CD4-positive, alpha-beta T cell treated with Interleukin-17A for 1 hour (primary cell): ENCODE measurements around the gene JMJD7.

ENCODE experiments used
- DNase-seq: peaks from one replicate; pipeline ENCODE4 v3.0.0-alpha.2; 2020

The JMJD7 gene

DNA sequence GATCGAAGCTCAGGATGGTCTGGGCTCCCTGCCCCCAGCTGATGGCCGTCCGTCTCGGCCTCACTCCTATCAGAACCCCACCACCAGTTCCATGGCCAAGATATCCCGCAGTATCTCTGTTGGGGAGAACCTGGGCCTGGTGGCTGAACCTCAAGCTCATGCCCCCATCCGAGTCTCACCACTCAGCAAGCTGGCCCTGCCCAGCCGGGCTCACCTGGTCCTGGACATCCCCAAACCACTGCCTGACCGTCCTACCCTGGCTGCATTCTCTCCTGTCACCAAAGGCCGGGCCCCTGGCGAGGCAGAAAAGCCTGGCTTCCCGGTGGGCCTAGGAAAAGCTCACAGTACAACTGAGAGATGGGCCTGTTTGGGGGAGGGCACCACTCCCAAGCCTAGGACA, 4.4 kb upstream of the JMJD7 start:
- DNase-seq = no peak

DNA sequence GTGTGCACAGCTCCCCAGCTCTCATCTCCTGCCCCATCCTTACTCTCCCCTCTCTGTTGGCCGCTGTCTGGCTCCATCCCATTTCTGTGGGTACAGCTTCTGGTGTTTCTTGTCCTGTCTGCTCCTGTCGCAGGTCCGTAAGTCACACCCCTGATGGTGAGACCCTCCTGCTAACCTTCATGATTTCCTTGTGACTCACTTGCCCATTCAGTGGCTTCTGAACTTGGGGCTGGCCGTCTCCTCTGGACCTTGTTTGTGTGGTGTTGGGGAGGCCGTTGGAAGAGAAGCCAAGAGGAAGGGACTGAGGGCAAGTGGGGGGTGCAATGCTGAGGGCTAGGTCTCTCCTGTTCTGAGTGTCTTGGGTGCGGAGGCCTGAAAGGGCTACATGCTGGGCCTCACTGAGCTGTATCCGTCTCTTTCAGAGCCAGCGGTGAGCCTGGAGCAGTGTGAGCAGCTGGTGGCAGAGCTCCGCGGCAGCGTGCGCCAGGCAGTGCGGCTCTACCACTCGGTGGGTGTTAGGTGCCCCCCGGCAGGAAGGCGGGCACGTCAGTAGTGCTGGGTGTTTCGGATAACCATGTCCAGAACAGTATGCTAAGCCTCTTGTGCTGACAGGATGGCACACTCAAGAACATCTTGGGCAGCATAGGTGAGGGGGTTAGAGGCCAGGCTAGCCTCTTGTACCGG, 3.7 kb upstream of the JMJD7 start:
- no peak for DNase-seq

DNA sequence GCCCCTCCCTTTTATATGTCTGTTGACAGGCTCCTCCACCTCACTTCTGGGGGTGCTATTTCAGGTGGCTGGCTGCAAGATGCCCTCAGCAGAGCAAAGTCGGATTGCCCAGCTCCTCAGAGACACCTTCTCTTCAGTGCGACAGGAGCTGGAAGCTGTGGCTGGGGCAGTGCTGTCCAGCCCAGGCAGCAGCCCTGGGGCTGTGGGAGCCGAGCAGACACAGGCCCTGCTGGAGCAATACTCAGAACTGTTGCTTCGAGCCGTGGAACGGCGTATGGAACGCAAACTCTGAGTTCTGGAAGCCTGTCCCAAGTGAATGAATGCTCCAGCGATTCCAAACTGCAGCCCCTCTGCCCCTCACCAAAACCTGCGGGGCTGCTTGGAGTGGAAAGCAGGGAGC, 2.7 kb upstream of the JMJD7 start:
- DNase-seq = no peak

DNA sequence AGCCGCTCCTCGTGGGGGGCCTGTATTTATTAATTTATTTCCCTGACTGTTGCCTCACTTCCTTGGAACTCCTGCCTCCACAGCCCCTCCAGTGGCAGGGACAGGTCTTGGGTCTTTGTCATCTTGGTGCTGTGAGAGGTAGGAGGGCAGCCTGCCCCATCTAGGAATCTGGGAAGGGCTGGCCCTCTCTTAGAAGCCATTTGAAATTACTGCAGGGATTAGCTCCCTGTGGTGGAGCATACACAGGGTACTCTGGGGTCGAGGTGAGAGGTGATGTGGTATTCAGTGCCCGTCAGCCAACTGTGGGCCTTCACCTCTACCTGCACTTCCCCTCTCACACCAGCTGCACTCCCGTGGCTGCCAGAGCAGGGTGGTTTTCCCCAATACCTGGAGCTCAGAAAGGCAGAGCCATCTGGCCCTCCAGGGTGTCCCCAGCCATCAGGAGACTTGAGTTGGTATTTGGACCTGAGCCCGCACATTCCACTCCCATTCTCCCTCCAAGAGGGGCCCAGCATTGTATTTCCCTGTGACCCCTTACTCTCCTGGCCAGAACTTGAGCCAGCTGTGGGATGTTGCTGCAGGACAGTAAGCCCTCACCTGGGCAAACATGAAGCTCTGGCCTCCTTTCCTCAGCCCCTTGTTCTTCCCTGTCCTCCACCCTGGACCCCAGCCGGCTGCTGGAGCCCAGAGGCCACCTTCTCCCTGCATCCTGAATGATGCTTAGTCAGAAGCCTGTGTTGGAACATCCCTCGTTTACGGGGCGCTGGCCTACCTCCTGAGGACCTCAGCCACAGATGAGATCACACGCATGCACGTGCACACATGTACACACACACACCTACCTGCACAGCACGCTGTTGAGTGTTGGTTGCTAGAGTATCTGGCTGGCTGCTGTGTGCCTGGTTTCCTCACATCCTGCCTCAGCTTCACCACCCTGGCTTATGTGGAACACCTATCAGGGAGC, 2.0 kb upstream of the JMJD7 start:
- DNase-seq = no peak

DNA sequence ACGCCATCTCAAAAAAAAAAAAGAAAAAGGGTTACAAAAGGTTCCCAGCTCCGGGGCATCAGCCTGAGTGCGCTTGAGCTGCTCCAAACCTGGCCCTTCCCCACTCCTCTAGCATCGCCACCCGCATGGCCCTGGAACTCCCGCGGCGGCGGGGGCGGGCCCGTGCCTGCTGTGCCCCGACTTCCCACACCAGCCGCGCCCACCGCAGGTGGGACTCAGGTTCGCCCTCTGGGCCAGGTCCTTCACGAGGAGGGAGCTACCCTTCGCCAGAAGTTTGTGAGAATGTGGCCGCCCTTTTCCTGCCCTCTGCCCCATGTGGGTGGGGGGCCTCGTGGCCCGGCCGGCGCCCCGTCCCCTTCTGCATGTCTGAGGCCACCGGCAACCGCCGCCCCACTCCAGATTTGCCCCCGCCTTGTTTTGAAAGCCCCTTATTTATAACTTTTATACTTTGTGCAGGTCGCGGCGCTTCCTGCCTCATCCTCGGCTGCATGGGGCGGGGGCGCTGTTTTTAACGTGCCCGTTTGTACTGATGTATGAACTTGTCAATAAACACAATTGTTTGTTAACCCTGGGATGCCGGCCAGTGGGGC, 507 bp upstream of the JMJD7 start:
- DNase-seq = no peak

DNA sequence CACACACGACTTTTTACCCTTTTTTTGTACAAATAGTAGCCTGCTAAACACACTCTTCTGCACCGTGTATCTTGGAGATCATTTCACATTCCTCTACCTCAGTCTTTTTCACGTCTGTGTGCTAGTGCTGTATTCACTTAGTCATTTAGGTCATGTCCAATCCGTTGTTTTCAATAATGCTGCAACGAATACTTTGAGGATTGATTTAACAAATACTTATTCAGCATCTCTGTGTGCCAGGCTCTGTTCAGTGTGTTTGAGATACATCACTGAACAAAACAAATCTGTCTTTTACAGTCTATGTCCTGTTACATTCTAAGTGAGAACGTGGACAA, 882 bp downstream of the JMJD7 start:
- DNase-seq = no peak

DNA sequence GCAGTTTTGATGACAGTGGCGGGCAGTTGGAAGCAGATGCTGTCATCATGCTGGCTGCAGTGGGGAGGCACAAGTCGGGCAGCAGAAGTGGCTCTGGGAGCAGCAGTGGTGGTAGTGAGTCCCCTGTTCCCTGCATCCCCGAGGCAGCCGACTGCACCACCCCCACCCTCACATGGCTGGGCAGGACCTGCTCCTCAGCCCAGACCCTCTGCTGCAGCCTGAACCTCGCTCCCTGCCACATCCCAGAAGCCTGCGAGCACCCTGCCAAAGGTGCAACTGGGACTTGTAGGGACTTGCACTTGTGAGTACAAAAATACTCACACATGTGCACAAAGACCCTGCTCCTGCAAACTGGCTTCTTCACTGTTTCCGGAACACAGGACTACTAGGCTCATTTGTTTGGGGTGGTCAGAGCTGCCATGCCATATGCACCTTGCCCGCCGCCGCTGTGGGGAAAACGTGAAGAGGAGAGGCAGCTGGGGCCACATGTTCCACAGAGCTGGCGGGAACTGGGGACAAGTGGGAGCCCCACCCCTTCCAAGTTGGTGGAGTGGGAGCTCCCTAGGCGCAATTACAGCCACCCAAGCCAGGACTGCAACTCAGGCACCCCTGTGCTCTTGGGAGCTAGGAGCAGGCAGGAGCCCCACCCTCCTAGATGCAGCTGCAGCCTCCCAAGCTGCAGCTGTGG, 2.2 kb downstream of the JMJD7 start:
- no peak for DNase-seq

DNA sequence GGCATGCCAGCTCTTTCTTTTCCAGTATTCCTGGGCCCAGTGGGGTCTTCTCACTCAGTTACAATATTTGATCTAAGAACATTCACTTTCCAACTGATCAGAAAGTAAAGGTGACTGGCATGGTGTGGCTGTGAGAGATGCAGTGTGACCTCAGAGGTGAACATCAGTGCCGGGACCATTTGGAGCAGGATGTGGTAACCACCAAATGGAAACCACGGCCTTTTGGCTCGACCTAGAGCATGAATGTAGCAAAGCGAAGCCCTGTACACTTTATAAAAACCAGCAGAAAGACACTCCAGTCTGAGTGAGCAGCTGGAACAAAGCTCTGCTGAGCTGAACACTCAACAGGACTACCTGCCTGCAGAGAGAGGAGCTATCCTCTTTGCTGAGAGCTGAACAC, 3.4 kb downstream of the JMJD7 start:
- DNase-seq = peak; percentile 62

DNA sequence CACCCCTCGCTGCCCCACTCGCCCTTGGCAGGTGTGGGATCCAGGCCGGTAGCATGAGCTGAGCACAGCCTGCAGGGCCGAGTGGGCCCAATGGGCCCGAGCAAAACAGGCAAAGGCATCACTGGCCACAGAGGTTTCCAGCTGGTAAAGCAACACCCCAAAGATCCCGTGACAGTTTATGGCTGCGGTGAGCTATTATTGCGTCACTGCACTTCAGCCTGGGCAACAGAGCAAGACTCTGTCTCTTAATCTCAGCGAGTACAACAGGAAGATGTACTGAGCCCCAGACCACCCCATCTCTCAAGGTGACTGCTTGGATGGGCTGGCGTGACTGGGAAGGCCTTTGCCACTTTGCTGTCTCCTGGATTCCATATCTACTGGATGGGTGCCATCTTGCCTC, 4.3 kb downstream of the JMJD7 start:
- DNase-seq = no peak

DNA sequence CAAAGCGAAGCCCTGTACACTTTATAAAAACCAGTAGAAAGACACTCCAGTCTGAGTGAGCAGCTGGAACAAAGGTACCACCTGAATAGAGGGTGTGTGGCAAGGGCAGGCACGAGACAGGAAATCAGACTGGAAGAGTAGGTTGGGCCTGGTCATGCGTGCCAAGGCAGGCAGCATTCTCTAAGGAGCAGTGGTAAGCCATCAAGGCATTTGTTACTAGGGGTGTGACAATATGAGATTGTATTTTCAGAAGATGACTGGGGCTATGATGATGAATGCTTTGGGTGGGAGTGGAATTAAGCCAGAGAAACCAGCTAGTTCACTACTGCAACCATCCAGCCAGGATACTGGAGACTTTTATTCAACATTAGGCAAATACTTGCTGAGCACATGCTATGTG, 5.0 kb downstream of the JMJD7 start:
- no peak for DNase-seq

DNA sequence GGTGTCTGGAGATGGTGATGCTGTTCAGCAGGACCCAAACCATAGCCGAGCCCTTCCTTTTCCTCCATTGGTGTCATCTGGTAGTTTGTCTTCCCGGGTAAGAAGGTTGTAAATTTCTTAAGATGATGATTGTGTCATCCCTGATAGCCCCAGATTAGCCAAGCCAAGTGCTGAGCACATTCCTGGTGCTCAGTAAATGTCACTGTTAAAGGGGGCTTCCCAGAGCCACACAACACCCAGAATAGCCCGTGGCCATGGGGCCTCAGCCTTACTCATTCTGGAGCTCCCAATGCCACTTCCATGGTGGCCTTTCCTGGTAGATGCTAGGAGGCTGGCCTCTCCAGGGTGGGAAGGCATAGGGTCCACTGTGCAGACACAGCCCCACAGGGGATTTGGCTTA, 6.2 kb downstream of the JMJD7 start:
- no peak for DNase-seq

DNA sequence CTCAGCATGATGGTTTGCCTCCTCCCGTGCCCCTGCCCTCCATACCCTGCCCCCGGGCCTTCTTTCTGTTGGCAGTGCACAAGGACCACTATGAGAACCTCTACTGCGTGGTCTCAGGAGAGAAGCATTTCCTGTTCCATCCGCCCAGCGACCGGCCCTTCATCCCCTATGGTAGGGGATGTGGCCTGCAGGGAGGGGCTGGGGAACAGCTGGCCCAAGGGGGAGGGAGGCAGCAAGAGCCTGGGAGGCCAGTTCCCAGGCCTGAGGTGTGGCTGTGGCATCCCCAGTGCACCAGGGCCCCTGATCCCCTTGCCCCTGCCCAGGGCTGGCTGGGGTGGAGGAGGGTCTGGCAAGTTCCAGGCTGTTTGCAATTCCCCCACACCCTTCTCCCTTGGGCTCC, 8.2 kb downstream of the JMJD7 start:
- no peak for DNase-seq

DNA sequence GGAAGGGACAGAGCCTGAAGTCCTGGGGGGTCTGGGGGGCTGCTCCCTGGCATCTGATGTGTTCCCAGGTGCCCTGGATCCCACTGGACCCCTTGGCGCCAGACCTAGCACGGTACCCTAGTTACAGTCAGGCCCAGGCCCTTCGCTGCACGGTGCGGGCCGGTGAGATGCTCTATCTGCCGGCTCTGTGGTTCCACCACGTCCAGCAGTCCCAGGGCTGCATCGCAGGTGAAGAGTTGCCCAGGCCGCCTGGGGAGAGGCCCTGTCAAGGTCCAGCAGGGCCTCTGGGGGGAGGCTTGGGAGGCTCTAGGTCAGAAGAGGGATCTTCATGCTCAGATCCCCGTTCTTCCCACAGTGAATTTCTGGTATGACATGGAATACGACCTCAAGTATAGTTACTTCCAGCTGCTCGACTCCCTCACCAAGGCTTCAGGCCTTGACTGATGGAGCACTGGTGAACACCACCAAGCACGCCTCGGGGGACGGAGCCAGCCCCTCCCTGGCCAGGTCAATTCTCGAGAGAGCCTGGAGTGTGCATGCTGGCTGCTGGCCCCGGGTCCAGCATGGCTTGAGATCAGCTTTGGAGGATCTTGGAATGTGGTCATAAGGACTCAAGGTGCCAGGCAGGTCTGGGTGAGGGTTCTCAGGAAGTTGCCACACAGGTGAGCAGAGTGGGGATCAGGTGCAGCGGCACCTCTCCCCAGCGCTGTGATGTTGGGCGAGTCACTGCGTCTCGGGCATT, 9.0 kb downstream of the JMJD7 start:
- DNase-seq = no peak

DNA sequence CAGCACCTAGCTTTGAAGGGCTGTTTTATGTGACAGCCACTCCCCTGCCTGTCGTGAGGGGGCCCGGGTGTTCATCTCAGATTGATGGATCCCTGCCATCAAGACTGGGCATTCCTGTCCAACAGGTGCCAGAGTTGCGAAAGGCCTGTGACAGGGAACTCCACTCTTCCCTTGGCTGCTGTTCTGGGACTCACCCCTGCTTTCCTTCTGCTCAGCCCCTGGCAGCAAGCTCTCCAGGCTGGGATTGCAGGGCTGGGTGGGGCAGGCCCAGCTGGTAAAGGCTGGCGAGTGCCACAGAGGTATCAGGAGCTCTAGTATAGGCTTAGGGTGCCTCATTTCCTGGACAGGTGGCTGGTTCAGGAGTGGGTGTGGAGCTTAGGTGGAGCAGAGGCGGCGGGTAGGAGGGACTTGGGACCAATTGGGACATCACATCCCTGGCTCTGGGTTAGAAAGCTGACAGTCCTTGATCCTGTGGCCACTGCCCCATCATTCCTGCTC, 10.6 kb downstream of the JMJD7 start, which contains the start of gene PLA2G4B:
Gene PLA2G4B, plus strand, starts transcription at position 448 of the 498 bp plus-strand sequence. CDS start 67 bp downstream, outside the sequence.
- no peak for DNase-seq

DNA sequence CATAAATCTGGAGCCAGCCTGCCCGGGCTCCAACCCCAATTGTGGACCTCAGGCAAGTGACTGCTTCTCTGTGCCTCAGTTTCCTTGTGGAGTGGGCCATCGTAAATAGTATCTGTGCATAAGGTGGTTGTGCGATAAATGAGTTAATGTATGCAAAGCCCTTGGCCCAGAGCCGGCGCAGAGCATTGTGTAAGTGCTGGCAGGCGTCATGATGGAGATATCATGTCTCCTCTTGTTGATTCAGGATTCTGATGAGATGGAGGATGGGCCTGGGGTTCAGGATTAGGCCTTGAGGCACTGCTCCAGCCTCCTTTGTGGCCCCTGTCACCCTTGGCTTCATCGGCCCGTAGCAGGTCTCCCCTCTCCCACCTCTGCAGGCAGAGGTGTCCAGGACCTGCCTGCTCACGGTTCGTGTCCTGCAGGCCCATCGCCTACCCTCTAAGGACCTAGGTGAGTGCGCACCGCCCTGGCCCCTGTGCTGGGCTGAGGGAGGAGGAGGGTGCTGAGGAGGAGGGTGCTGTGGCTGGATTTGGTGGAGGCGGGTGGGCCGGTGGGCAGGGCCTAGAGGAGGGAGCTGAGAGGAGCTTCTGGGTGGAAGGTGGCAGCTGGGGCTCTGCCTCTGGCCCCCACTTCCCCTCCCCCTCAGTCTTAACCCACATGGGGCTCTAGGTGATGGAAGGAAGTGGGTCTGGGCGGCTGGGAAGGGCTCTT, 12.0 kb downstream of the JMJD7 start:
- DNase-seq = no peak

DNA sequence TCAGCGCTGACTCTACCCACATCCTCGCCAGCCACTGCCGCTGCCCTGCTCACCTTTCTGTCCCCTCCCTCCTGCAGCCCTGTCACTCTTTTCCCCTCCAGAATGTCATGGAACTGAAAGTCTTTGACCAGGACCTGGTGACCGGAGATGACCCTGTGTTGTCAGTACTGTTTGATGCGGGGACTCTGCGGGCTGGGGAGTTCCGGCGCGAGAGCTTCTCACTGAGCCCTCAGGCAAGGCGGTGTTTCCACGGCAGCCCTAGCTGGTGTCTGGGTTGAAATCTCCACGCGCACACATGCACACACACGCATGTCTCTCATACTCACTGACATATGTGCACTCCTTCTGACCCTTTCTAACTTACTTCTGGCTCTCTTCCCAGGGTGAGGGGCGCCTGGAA, 12.8 kb downstream of the JMJD7 start:
- DNase-seq = no peak

DNA sequence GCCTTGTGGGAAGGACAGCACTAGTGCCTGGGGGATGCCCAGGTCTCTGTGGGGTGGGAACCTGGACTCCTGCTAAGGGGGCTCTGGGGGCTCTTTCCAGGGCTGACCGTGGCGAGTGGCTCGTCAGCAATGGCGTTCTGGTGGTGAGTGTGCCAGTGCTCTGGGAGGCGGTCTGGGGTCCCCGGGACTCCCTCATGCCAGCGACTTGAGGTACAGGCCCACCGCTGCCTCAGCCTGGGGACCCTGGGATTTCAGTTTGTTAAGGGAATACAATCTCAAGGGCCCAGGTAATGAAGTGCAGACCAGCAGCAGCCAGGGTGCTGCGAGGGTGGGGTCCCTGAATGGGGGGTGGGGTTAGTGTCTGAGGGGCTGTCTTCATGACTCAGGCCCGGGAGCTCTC, 13.2 kb downstream of the JMJD7 start:
- no peak for DNase-seq

DNA sequence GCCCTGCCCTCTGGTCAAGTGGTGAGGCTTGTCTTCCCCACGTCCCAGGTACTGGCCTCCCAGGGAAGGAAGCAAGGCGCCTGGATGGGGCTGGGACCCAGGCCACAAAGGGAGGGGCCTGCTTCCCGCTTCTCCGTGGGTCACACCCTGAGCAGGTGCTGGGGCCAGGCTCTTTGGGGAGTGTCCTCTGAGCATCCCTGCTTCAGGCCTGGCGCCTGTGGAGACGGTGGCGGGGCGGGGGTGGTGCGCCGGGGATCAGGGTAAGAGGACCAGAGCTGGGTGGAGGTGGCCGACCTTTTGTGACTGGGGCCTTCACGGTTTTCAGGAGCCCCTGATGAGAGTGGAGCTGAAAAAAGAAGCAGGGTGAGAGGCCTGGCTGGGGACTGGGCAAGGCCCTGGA, 14.3 kb downstream of the JMJD7 start:
- DNase-seq = no peak

DNA sequence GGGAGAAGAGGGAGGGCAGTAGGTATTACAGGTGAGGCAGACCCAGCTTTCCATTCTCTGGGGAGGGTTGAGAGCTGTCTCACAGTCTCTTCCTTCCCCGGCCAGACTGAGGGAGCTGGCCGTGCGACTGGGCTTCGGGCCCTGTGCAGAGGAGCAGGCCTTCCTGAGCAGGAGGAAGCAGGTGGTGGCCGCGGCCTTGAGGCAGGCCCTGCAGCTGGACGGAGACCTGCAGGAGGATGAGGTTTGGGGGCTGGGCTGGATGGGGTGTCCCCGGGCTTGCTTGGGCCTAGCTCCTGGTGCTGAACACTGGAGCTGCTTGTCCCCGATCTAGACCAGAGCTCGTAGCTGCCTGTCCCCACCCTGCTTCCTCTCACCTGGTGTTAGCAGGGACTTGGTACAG, 15.7 kb downstream of the JMJD7 start:
- DNase-seq = no peak

DNA sequence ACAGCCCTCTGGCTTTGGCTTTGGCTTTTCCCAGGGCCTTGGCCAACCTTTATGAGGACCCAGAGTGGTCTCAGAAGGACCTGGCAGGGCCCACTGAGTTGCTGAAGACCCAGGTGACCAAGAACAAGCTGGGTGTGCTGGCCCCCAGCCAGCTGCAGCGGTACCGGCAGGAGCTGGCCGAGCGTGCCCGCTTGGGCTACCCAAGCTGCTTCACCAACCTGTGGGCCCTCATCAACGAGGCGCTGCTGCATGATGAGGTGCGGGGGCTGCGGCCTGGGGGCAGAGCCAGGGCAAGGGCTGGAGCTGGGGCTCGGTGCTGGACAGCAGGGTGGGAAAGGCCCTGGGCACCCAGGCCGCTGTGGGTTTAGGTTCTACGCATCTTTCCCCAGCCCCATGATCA, 16.9 kb downstream of the JMJD7 start:
- no peak for DNase-seq

DNA sequence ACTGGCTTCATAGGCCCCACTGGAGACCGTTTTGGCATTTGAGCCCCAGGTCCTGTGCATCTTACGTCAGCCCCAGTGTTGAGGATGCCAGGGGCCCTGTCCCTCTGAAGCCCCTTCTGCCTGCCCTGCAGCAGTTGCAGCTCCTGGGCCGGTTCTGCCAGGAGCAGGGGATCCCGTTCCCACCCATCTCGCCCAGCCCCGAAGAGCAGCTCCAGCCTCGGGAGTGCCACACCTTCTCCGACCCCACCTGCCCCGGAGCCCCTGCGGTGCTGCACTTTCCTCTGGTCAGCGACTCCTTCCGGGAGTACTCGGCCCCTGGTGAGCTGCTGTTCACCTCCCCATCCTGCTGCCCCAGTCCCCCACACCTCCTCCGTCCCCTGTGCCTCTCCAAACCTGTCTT, 19.3 kb downstream of the JMJD7 start:
- no peak for DNase-seq

DNA sequence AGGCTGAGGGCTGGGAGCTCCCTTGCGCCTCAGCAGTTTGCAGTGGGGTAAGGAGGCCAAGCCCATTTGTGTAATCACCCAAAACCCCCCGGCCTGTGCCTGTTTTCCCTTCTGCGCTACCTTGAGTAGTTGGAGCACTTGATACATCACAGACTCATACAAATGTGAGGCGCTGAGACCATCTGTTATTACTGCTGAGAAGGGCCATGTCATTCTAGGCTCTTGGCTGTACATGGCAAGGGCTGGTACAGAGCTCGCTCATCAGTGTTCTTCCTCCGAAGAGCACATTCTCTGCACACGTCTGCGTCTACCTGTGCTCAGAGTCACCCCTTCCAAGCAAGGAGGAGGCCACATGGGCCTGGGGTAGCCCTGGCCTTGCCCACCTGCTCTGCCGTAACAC, 20.1 kb downstream of the JMJD7 start:
- DNase-seq = no peak
